HEK293 (cell line): Measurements from ENCODE around the gene IRF1.

Source experiments
- CTCF ChIA-PET: fragments of 350-600 bp; formaldehyde crosslinking; extraction: SDS; loops from one replicate; lab custom pipeline; 2021; ENCODE audit warnings: antibody characterized with exemption; lab: Yijun Ruan, JAX
- POLR2A ChIA-PET: fragments of 300-600 bp; formaldehyde crosslinking; extraction: SDS; loops from one replicate; lab custom pipeline; 2020; ENCODE audit warnings: antibody characterized with exemption, inconsistent platforms; lab: Yijun Ruan, JAX
- H3K27ac ChIP-seq: fragments of 200-500 bp; sonication (Bioruptor generic); 2 replicates; pipeline ENCODE4 v1.5.1; 2014; ENCODE audit warnings: low read depth, low read length, control low read depth, inconsistent platforms; ENCODE audit errors: extremely low read depth
- H3K36me3 ChIP-seq, 2 experiments: fragments of 200-500 bp in 1 of 2; sonication (Bioruptor generic) in 1 of 2; 1 replicate in 1 of 2; 2 replicates in 1 of 2; pipeline ENCODE4 v1.5.1; 2014 to 2017; ENCODE audit warnings: inconsistent platforms in 2 of 2, low read length in 2 of 2; ENCODE audit not compliant: control insufficient read depth in 2 of 2, insufficient read depth in 1 of 2
- H3K4me1 ChIP-seq: fragments of 200-500 bp; sonication (Bioruptor generic); 2 replicates; pipeline ENCODE4 v1.5.1; 2014; ENCODE audit warnings: mild to moderate bottlenecking, low read length, inconsistent platforms; ENCODE audit not compliant: control insufficient read depth, insufficient read depth
- H3K4me3 ChIP-seq: 2 replicates; pipeline ENCODE4 v1.5.1; 2011; ENCODE audit warnings: low read depth, mild to moderate bottlenecking, control low read depth, low read length, moderate library complexity
- H3K9me3 ChIP-seq: fragments of 200-500 bp; sonication (Bioruptor generic); 2 replicates; pipeline ENCODE4 v1.5.1; 2014; ENCODE audit warnings: low read depth, low read length, inconsistent platforms; ENCODE audit not compliant: control insufficient read depth, insufficient read depth
- KLF16 ChIP-seq: fragments of 450-650 bp; formaldehyde crosslinking; IDR thresholded peaks from 2 replicates; pipeline ENCODE4 v1.5.1; 2017; ENCODE audit warnings: missing biosample characterization, missing genetic modification characterization
- ZBTB20 ChIP-seq: fragments of 450-650 bp; formaldehyde crosslinking; IDR thresholded peaks from 2 replicates; pipeline ENCODE4 v1.5.1; 2016; ENCODE audit warnings: missing biosample characterization, missing genetic modification characterization
- ZIC2 ChIP-seq: fragments of 450-650 bp; formaldehyde crosslinking; IDR thresholded peaks from 2 replicates; pipeline ENCODE4 v1.5.1; 2016; ENCODE audit warnings: missing biosample characterization, missing genetic modification characterization
- ZNF138 ChIP-seq: fragments of 450-650 bp; formaldehyde crosslinking; IDR thresholded peaks from 2 replicates; pipeline ENCODE4 v1.5.1; 2016; ENCODE audit warnings: missing biosample characterization, missing genetic modification characterization, borderline replicate concordance
- ZNF23 ChIP-seq: fragments of 450-650 bp; formaldehyde crosslinking; IDR thresholded peaks from 2 replicates; pipeline ENCODE4 v1.5.1; 2016; ENCODE audit warnings: missing biosample characterization, missing genetic modification characterization, borderline replicate concordance
- ZNF26 ChIP-seq: fragments of 450-650 bp; formaldehyde crosslinking; IDR thresholded peaks from 2 replicates; pipeline ENCODE4 v1.5.1; 2016; ENCODE audit warnings: missing biosample characterization, missing genetic modification characterization
- ZNF274 ChIP-seq, 2 experiments: fragments of 200-500 bp in 1 of 2; fragments of 450-650 bp in 1 of 2; sonication (Bioruptor generic) in 1 of 2; formaldehyde crosslinking in 1 of 2; IDR thresholded peaks; 2 replicates each; pipeline versions ENCODE4 v1.5.1 to v1.6.1; 2014 to 2016; ENCODE audit warnings: borderline replicate concordance in 1 of 2, inconsistent platforms in 1 of 2, low read length in 1 of 2, missing biosample characterization in 1 of 2, missing genetic modification characterization in 1 of 2
- ZNF473 ChIP-seq: fragments of 450-650 bp; formaldehyde crosslinking; IDR thresholded peaks from 2 replicates; pipeline ENCODE4 v1.5.1; 2017; ENCODE audit warnings: missing biosample characterization, missing genetic modification characterization
- ZNF48 ChIP-seq: fragments of 450-650 bp; formaldehyde crosslinking; IDR thresholded peaks from 2 replicates; pipeline ENCODE4 v1.5.1; 2016; ENCODE audit warnings: missing biosample characterization, missing genetic modification characterization
- ZNF600 ChIP-seq: fragments of 450-650 bp; formaldehyde crosslinking; IDR thresholded peaks from 2 replicates; pipeline ENCODE4 v1.5.1; 2016; ENCODE audit warnings: missing biosample characterization, missing genetic modification characterization
- ZNF768 ChIP-seq: fragments of 450-650 bp; formaldehyde crosslinking; IDR thresholded peaks from 2 replicates; pipeline ENCODE4 v1.5.1; 2018; ENCODE audit warnings: missing biosample characterization, mild to moderate bottlenecking, missing genetic modification characterization
- TF ChIP-seq, protein P1 (sequence below): fragments of 450-650 bp; formaldehyde crosslinking; IDR thresholded peaks from 2 replicates; pipeline ENCODE4 v1.5.1; 2016; ENCODE audit warnings: missing biosample characterization, missing genetic modification characterization

The IRF1 gene

GRCh38 chr5:132471944-132472343 lies 18.6 kb downstream of the IRF1 start (continued):
- no peak for TF ChIP-seq ZNF26
- no peak for TF ChIP-seq ZNF48
- no peak for TF ChIP-seq ZNF473 (tag by site-specific recombination)
- no peak for TF ChIP-seq ZNF274 (IDR thresholded peaks at IDR 0.05; ENCODE audit: low read length)
- no peak for TF ChIP-seq ZNF274 (tag by site-specific recombination; IDR thresholded peaks at IDR 0.05; ENCODE audit: borderline replicate concordance)
- TF ChIP-seq ZNF138 = no peak

DNA sequence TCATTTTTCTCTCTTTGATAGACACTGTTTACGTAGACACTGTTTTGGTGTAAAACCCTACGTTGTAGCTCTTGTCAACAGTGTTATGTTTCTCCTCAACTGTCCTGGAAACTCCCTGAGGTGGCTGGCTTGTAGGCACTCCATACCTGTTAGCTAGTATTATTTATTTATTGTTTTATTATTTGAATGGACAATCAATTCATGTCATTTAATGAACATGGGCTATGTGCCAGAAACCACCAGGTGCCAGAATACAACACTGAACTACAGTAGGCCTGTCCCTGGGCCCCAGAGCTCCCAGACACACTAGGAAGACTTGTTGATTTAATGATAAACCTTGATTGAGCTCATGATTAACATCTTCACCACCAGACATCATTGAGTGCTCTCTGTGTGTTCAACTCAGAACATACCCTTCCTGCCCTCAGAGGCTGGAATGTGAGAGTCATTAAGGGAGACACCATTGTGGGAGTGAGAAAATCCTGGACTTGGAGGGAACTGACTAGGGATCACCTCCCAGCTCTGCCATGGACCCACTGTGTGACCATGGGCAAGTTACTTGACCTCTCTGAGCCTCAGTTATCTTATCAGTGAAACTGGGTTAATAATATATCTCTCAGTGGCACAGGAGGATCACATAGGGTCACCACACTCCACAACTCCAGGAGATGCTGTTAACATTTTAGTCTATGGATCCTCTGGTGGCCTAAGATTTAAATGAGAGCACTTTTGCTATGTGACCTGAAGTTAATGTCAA lies 19.2 kb downstream of the IRF1 start:
- no peaks in the 10 kb centered on the region for H3K36me3 ChIP-seq
- ChIA-PET POLR2A (interaction anchor here (1.2 to 1.4 kb wide), 2 partner anchors 15 to 19 kb away, joined by 3 to 8 read pairs; partner anchors contain the start of gene IRF1), CTCF (interaction anchor here (0.5 to 1.3 kb wide), 9 partner anchors 15 to 291 kb away, joined by 3 to 5 read pairs (median 3); partner anchors contain the start of gene IRF1)
- TF ChIP-seq ZBTB20 (tag by site-specific recombination) = 0 out of 2 replicates have a peak, but pooled peaks have one; percentile 46
- TF ChIP-seq KLF16 = no peak
- peak; percentile 66; the same call in 1 of the 2 replicates for TF ChIP-seq ZNF768 (tag by site-specific recombination)
- H3K27ac ChIP-seq = no peak overlapping the region
- H3K9me3 ChIP-seq = no peaks in the 10 kb centered on the region
- 0 out of 2 replicates have a peak, but pooled peaks cover 3% of the 10 kb centered on the region for H3K4me1 ChIP-seq
- H3K4me3 ChIP-seq = no peak overlapping the region

GRCh38 chr5:132470596-132470995 lies 20.0 kb downstream of the IRF1 start:
- CTCF ChIA-PET = interaction anchor here (0.6 to 1.3 kb wide), 5 partner anchors 17 to 280 kb away, joined by 3 to 5 read pairs (median 4); no protein-coding TSS in a partner anchor
- no peaks in the 10 kb centered on the region for H3K9me3 ChIP-seq
- no peak overlapping the region for H3K27ac ChIP-seq

DNA sequence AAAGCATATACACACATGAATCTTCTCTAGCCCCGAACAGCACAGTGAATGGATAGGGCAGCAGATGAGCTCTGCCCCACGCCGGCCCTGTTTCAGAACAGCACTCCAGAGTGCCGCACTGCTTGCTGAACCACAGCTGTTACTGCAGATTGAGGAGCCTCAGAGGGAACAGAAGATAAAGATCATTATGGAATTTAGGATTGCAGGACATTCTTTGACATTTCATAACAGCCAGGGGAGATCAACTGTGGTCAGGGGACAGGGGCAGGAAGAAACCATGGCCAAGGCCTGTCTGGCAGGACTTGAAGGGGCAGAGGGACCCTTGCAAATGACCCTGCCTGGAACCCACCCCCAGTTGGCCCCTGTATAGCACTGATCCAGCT lies 20.6 kb downstream of the IRF1 start:
- CTCF ChIA-PET = interaction anchor here (0.7 to 1.4 kb wide), 3 partner anchors 11 to 101 kb away, joined by 3 to 4 read pairs (median 3); no protein-coding TSS in a partner anchor
- Histone ChIP-seq H3K4me1 (0 out of 2 replicates have a peak, but pooled peaks cover 3% of the 10 kb centered on the region), H3K27ac (no peak overlapping the region)
- TF ChIP-seq, protein P1, sequence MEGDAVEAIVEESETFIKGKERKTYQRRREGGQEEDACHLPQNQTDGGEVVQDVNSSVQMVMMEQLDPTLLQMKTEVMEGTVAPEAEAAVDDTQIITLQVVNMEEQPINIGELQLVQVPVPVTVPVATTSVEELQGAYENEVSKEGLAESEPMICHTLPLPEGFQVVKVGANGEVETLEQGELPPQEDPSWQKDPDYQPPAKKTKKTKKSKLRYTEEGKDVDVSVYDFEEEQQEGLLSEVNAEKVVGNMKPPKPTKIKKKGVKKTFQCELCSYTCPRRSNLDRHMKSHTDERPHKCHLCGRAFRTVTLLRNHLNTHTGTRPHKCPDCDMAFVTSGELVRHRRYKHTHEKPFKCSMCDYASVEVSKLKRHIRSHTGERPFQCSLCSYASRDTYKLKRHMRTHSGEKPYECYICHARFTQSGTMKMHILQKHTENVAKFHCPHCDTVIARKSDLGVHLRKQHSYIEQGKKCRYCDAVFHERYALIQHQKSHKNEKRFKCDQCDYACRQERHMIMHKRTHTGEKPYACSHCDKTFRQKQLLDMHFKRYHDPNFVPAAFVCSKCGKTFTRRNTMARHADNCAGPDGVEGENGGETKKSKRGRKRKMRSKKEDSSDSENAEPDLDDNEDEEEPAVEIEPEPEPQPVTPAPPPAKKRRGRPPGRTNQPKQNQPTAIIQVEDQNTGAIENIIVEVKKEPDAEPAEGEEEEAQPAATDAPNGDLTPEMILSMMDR (tag by site-specific recombination) = no peak
- peak; percentile 17; the same call in 1 of the 2 replicates for TF ChIP-seq ZNF600
- TF ChIP-seq, all 188 proteins: peak for 1
- Histone ChIP-seq H3K4me3 (no peak overlapping the region), H3K36me3 (no peaks in the 10 kb centered on the region), H3K9me3 (no peaks in the 10 kb centered on the region)
- POLR2A ChIA-PET = interaction anchor here (1.4 kb wide), 1 partner anchor 17 kb away, joined by 3 read pairs; no protein-coding TSS in a partner anchor

More at GRCh38 chr5:132470596-132470995, 20.0 kb downstream of the IRF1 start:
- Histone ChIP-seq H3K36me3 (no peaks in the 10 kb centered on the region), H3K4me3 (no peak overlapping the region), H3K4me1 (0 out of 2 replicates have a peak, but pooled peaks cover 3% of the 10 kb centered on the region)
- POLR2A ChIA-PET = interaction anchor here (1.4 kb wide), 1 partner anchor 16 kb away, joined by 3 read pairs; no protein-coding TSS in a partner anchor
- TF ChIP-seq ZIC2 (tag by site-specific recombination) (0 out of 2 replicates have a peak, but pooled peaks have one; percentile 11), ZNF274 (IDR thresholded peaks at IDR 0.05; ENCODE audit: low read length) (no peak), ZNF274 (tag by site-specific recombination; IDR thresholded peaks at IDR 0.05; ENCODE audit: borderline replicate concordance) (no peak), ZNF23 (no peak)
